ENCODE measurements around the gene RGS9BP. TPM values are rescaled to one million over a fixed set of nuclear protein-coding genes. Genes with fewer than 3 reads are reported as not detected.

RGS9BP gene
- total RNA-seq, 1 experiment from 2014 or later, result 0.75 TPM

DNA sequence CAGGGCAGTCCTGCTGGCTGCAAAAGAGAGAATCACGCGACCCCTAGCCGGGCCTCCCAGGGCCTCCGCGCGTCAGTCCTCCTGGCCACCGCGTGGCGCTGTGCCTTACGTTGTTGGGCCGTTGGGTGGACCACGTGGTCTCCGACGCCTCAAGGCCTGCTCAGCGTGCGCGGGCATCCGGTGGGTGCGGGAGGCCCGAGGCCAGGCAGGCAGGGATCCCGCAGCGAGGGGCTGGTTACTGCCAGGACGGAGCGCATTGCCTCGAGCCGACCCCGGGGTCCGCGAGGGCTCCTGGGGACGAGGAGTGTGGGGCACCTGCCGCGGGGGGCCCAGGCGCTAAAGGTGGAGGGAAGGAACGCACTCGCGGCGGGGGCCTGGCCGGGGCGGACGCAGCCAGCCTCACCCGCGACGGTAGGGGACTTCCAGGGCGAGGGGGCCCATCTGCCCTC is 44.0 kb downstream of the RGS9BP start, which contains the start of gene TDRD12:
Gene TDRD12, plus strand, starts transcription at position 157 of the 449 bp plus-strand sequence. CDS start 306 bp downstream, outside the sequence.
- H3K27me3 Mint-ChIP-seq (ENCODE audit: insufficient read depth, unreplicated experiment), result no peaks in the 10 kb centered on the region
- H3K36me3 Mint-ChIP-seq (ENCODE audit: insufficient read depth, unreplicated experiment), result peaks cover 17% of the 10 kb centered on the region
- Histone ChIP-seq H3K4me1 (peaks cover 7% of the 10 kb centered on the region; the same call in 1 of the 2 replicates), H3K27me3 (replicated peaks; ENCODE audit: control insufficient read depth, insufficient read depth, low read length) (no peaks in the 10 kb centered on the region), H3K4me3 (ENCODE audit: low read depth, low read length) (no peak within 1 kb of the TSS), H3K9me3 (no peaks in the 10 kb centered on the region; the same call in 1 of the 2 replicates), H3K36me3 (ENCODE audit: control insufficient read depth, insufficient read depth, low read length) (no peaks in the 10 kb centered on the region; the same call in 1 of the 2 replicates)
- H3K27ac Mint-ChIP-seq (ENCODE audit: unreplicated experiment), result no peak within 1 kb of the TSS
- intact Hi-C loops (cut with micrococcal nuclease; ENCODE audit: unreplicated experiment), result no loop called here
- POLR2A ChIA-PET, result no interaction called here
- TF ChIP-seq, protein P1, sequence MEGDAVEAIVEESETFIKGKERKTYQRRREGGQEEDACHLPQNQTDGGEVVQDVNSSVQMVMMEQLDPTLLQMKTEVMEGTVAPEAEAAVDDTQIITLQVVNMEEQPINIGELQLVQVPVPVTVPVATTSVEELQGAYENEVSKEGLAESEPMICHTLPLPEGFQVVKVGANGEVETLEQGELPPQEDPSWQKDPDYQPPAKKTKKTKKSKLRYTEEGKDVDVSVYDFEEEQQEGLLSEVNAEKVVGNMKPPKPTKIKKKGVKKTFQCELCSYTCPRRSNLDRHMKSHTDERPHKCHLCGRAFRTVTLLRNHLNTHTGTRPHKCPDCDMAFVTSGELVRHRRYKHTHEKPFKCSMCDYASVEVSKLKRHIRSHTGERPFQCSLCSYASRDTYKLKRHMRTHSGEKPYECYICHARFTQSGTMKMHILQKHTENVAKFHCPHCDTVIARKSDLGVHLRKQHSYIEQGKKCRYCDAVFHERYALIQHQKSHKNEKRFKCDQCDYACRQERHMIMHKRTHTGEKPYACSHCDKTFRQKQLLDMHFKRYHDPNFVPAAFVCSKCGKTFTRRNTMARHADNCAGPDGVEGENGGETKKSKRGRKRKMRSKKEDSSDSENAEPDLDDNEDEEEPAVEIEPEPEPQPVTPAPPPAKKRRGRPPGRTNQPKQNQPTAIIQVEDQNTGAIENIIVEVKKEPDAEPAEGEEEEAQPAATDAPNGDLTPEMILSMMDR (IDR thresholded peaks at IDR 0.05; ENCODE audit: insufficient read depth in 1 of 2, low read depth in 1 of 2, low read length in 1 of 2, severe bottlenecking in 1 of 2, unreplicated experiment in 1 of 2), result no peak
- H3K4me1 Mint-ChIP-seq (ENCODE audit: low read depth, unreplicated experiment), result peaks cover 11% of the 10 kb centered on the region
- CTCF ChIA-PET, result no interaction called here
- DNase-seq, result peak in 1 of 2 experiments; percentile 27
- BruUV-seq (replicated peaks), result no TSS peak
- no peaks in the 10 kb centered on the region for H3K9me3 Mint-ChIP-seq (ENCODE audit: unreplicated experiment)
- H3K4me3 Mint-ChIP-seq (ENCODE audit: unreplicated experiment), result no peak within 1 kb of the TSS

DNA sequence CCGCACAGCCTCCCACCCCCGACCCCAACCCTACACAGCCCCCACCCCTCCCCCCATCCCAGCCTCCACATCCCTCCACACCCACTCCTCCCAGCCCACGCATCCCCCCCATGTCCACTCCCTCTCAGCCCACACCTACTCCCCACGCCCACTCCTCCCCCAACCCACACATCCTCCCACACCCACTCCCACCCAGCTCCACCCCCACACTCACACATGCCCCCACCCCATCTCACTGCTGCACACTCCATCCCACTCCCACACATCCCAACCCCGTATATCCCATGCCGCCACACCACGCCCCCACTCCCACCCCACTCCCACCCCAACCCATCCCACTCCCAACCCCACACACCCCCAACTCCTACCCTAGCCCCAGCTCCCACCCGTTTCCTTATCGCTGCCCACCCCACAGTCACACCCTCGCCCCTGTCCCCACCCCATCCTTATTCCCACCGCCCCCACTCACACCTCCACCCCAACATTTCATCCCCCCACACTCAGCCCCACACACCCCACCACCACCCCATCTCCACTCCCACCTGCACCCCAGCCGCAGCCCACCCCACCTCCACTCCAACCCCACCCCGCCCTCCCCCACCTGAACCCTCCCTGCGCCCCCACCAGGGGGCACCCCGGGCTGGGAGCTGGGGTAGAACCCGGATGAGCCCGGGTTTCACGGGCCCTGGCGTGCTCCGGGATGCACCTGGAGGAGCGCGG is 44.7 kb downstream of the RGS9BP start:
- POLR2A ChIA-PET, result no interaction called here
- CTCF ChIA-PET, result no interaction called here
- peaks cover 9% of the 10 kb centered on the region for H3K36me3 Mint-ChIP-seq (ENCODE audit: insufficient read depth, unreplicated experiment)
- H3K4me1 Mint-ChIP-seq (ENCODE audit: low read depth, unreplicated experiment), result peaks cover 11% of the 10 kb centered on the region
- H3K27ac Mint-ChIP-seq (ENCODE audit: unreplicated experiment), result no peak overlapping the region
- Histone ChIP-seq H3K4me3 (ENCODE audit: low read depth, low read length) (no peak overlapping the region), H3K27me3 (replicated peaks; ENCODE audit: control insufficient read depth, insufficient read depth, low read length) (no peaks in the 10 kb centered on the region), H3K9me3 (peaks cover under 1% of the 10 kb centered on the region; the same call in 1 of the 2 replicates), H3K4me1 (peaks cover 7% of the 10 kb centered on the region; the same call in 1 of the 2 replicates), H3K36me3 (ENCODE audit: control insufficient read depth, insufficient read depth, low read length) (no peaks in the 10 kb centered on the region)
- BruUV-seq (replicated peaks), result no TSS peak
- TF ChIP-seq, protein P1 (IDR thresholded peaks at IDR 0.05; ENCODE audit: insufficient read depth in 1 of 2, low read depth in 1 of 2, low read length in 1 of 2, severe bottlenecking in 1 of 2, unreplicated experiment in 1 of 2), result no peak
- H3K9me3 Mint-ChIP-seq (ENCODE audit: unreplicated experiment), result no peaks in the 10 kb centered on the region
- intact Hi-C loops (cut with micrococcal nuclease; ENCODE audit: unreplicated experiment), result no loop called here
- no peaks in the 10 kb centered on the region for H3K27me3 Mint-ChIP-seq (ENCODE audit: insufficient read depth, unreplicated experiment)
- H3K4me3 Mint-ChIP-seq (ENCODE audit: unreplicated experiment), result no peak overlapping the region
- no peak for DNase-seq

DNA sequence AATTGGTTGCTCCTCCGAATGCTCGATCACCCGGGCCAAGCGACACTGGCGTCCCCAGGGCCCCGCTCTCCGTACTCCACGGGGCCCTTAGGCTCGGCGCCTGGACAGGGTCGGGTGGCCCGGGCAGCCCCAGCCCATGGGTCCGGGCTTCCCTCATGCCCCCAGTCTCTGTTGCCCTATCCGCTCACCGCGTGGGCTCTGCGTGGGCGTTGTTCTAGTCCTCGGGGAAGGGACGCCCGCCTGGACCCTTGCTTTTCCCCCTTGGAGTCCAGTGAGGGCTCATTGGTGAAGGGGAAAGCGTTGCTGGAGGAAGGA is 45.2 kb downstream of the RGS9BP start:
- BruUV-seq (replicated peaks), result no TSS peak
- H3K4me3 Mint-ChIP-seq (ENCODE audit: unreplicated experiment), result no peak overlapping the region
- peaks cover 11% of the 10 kb centered on the region for H3K4me1 Mint-ChIP-seq (ENCODE audit: low read depth, unreplicated experiment)
- DNase-seq, result no peak
- TF ChIP-seq, protein P1 (IDR thresholded peaks at IDR 0.05; ENCODE audit: insufficient read depth in 1 of 2, low read depth in 1 of 2, low read length in 1 of 2, severe bottlenecking in 1 of 2, unreplicated experiment in 1 of 2), result no peak
- ChIA-PET CTCF (no interaction called here), POLR2A (no interaction called here)
- no peaks in the 10 kb centered on the region for H3K9me3 Mint-ChIP-seq (ENCODE audit: unreplicated experiment)
- H3K36me3 Mint-ChIP-seq (ENCODE audit: insufficient read depth, unreplicated experiment), result peaks cover 7% of the 10 kb centered on the region
- H3K27ac Mint-ChIP-seq (ENCODE audit: unreplicated experiment), result no peak overlapping the region
- no peaks in the 10 kb centered on the region for H3K27me3 Mint-ChIP-seq (ENCODE audit: insufficient read depth, unreplicated experiment)
- Histone ChIP-seq H3K4me3 (ENCODE audit: low read depth, low read length) (no peak overlapping the region), H3K4me1 (peaks cover 7% of the 10 kb centered on the region; the same call in 1 of the 2 replicates), H3K36me3 (ENCODE audit: control insufficient read depth, insufficient read depth, low read length) (no peaks in the 10 kb centered on the region), H3K9me3 (peaks cover 3% of the 10 kb centered on the region), H3K27me3 (replicated peaks; ENCODE audit: control insufficient read depth, insufficient read depth, low read length) (no peaks in the 10 kb centered on the region)
- intact Hi-C loops (cut with micrococcal nuclease; ENCODE audit: unreplicated experiment), result no loop called here

Other genes with a start within 250 kb of the RGS9BP start
- 219 TPM in 2 replicates for gene PDCD5, start 94.7 kb upstream of the RGS9BP start, total RNA-seq (2022)
- 53.9 and 54.3 TPM in 2 replicates for gene ANKRD27, start 668 bp upstream of the RGS9BP start, total RNA-seq (2022)
- 24.0 and 24.4 TPM in 2 replicates for gene NUDT19, start 16.0 kb downstream of the RGS9BP start, total RNA-seq (2022)
- 0.11 and 0.30 TPM in 2 replicates for gene TDRD12, start 43.9 kb downstream of the RGS9BP start, total RNA-seq (2022)
- 3.3 and 3.6 TPM in 2 replicates for gene SLC7A9, start 193.9 kb downstream of the RGS9BP start, total RNA-seq (2022)

Measured in Caco-2 (cell line).